Measurements from ENCODE around the gene BCL11A. TPM values are rescaled to one million over a fixed set of nuclear protein-coding genes. Genes with fewer than 3 reads are reported as not detected.

Gene BCL11A
- total and polyA plus RNA-seq, 2 of the 13 experiments (the other 11 are each of a cell fraction or from before 2014, with no cell fraction given): not detected

DNA sequence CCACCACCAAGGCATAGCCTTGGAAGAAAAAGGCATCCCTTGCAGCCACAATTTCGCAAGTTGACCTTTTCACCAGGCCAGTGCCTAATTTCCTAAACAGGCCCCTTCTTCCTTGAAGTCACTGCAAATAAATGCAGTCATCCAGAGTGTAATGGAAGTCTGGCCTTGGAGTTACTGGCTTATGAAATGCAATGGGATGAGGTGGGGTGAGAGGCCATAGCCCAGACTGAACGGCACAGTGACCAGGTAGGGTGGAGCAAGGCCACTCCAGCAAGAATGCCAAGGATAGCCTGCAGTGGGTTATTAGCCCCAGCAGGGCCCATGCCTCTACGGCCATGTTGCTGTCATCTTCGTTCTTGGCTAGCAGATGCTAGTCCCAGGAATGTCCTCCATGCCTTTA, 68.4 kb downstream of the BCL11A start:
- 36% methylated on average over 4 of the region's 4 CpGs for WGBS (ENCODE audit: low lambda C conversion rate)
- ATAC-seq: peak; percentile 21
- ChIA-PET POLR2A (no interaction called here), CTCF (ENCODE audit: low intra/inter-chr PET ratio, low total read pairs) (no interaction called here)
- no peak overlapping the region for H3K4me2 ChIP-seq (ENCODE audit: low read depth, low read length)
- H2AFZ ChIP-seq (ENCODE audit: low read length): no peak overlapping the region
- in situ Hi-C loops (cut with HindIII; ENCODE audit: extremely low pct_ligation_motif_present, low pct_unique_long_range_greater_than_20kb) (no loop called here), intact Hi-C loops (cut with micrococcal nuclease; ENCODE audit: unreplicated experiment) (no loop called here)
- no TSS peak for BruUV-seq (replicated peaks)
- peak; percentile 28 for DNase-seq (ENCODE audit: low spot score)
- peak; percentile 63 for TF ChIP-seq ZNF644 (CRISPR knock-in tag; IDR thresholded peaks at IDR 0.05; ENCODE audit: low read depth)
- TF ChIP-seq TRIM24 (CRISPR knock-in tag; IDR thresholded peaks at IDR 0.05): peak; percentile 66; the same call in 1 of the 2 replicates
- TF ChIP-seq ZFYVE20 (CRISPR knock-in tag; IDR thresholded peaks at IDR 0.05; ENCODE audit: borderline replicate concordance, low read depth): no peak
- TF ChIP-seq RARA (CRISPR knock-in tag; IDR thresholded peaks at IDR 0.05): 0 out of 2 replicates have a peak, but pooled peaks have one; percentile 19
- TF ChIP-seq GATAD2A (CRISPR knock-in tag; IDR thresholded peaks at IDR 0.05): peak; percentile 63; the same call in 1 of the 2 replicates
- peak; percentile 37; the same call in 1 of the 2 replicates for TF ChIP-seq NCOA2 (CRISPR knock-in tag; IDR thresholded peaks at IDR 0.05)
- TF ChIP-seq NR2F1 (CRISPR knock-in tag; IDR thresholded peaks at IDR 0.05): peak; percentile 48 to 63; a peak in 2 of 4 replicates
- TF ChIP-seq, protein P1, sequence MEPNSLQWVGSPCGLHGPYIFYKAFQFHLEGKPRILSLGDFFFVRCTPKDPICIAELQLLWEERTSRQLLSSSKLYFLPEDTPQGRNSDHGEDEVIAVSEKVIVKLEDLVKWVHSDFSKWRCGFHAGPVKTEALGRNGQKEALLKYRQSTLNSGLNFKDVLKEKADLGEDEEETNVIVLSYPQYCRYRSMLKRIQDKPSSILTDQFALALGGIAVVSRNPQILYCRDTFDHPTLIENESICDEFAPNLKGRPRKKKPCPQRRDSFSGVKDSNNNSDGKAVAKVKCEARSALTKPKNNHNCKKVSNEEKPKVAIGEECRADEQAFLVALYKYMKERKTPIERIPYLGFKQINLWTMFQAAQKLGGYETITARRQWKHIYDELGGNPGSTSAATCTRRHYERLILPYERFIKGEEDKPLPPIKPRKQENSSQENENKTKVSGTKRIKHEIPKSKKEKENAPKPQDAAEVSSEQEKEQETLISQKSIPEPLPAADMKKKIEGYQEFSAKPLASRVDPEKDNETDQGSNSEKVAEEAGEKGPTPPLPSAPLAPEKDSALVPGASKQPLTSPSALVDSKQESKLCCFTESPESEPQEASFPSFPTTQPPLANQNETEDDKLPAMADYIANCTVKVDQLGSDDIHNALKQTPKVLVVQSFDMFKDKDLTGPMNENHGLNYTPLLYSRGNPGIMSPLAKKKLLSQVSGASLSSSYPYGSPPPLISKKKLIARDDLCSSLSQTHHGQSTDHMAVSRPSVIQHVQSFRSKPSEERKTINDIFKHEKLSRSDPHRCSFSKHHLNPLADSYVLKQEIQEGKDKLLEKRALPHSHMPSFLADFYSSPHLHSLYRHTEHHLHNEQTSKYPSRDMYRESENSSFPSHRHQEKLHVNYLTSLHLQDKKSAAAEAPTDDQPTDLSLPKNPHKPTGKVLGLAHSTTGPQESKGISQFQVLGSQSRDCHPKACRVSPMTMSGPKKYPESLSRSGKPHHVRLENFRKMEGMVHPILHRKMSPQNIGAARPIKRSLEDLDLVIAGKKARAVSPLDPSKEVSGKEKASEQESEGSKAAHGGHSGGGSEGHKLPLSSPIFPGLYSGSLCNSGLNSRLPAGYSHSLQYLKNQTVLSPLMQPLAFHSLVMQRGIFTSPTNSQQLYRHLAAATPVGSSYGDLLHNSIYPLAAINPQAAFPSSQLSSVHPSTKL (CRISPR knock-in tag; IDR thresholded peaks at IDR 0.05): 0 out of 2 replicates have a peak, but pooled peaks have one; percentile 11
- TF ChIP-seq FOXA1 (IDR thresholded peaks at IDR 0.05): no peak
- TF ChIP-seq FOXA1 (CRISPR knock-in tag; IDR thresholded peaks at IDR 0.05): 0 out of 2 replicates have a peak, but pooled peaks have one; percentile 23
- TF ChIP-seq KLF11 (CRISPR knock-in tag; IDR thresholded peaks at IDR 0.05): no peak
- TF ChIP-seq FOSL2 (CRISPR knock-in tag; IDR thresholded peaks at IDR 0.05): peak; percentile 60
- no peak for TF ChIP-seq RFX5 (IDR thresholded peaks at IDR 0.05; ENCODE audit: low read depth, low read length)
- TF ChIP-seq BCL6 (CRISPR knock-in tag; IDR thresholded peaks at IDR 0.05): 0 out of 2 replicates have a peak, but pooled peaks have one; percentile 47
- TF ChIP-seq SOX6 (IDR thresholded peaks at IDR 0.05): no peak
- 0 out of 2 replicates have a peak, but pooled peaks have one; percentile 19 for TF ChIP-seq SOX6 (CRISPR knock-in tag; IDR thresholded peaks at IDR 0.05)
- peak; percentile 45 for TF ChIP-seq NR2F6 (IDR thresholded peaks at IDR 0.05)
- TF ChIP-seq NR2F6 (CRISPR knock-in tag; IDR thresholded peaks at IDR 0.05): peak; percentile 35; the same call in 1 of the 2 replicates
- peak; percentile 78 for TF ChIP-seq HNF4A (CRISPR knock-in tag; IDR thresholded peaks at IDR 0.05)
- TF ChIP-seq, protein P2, sequence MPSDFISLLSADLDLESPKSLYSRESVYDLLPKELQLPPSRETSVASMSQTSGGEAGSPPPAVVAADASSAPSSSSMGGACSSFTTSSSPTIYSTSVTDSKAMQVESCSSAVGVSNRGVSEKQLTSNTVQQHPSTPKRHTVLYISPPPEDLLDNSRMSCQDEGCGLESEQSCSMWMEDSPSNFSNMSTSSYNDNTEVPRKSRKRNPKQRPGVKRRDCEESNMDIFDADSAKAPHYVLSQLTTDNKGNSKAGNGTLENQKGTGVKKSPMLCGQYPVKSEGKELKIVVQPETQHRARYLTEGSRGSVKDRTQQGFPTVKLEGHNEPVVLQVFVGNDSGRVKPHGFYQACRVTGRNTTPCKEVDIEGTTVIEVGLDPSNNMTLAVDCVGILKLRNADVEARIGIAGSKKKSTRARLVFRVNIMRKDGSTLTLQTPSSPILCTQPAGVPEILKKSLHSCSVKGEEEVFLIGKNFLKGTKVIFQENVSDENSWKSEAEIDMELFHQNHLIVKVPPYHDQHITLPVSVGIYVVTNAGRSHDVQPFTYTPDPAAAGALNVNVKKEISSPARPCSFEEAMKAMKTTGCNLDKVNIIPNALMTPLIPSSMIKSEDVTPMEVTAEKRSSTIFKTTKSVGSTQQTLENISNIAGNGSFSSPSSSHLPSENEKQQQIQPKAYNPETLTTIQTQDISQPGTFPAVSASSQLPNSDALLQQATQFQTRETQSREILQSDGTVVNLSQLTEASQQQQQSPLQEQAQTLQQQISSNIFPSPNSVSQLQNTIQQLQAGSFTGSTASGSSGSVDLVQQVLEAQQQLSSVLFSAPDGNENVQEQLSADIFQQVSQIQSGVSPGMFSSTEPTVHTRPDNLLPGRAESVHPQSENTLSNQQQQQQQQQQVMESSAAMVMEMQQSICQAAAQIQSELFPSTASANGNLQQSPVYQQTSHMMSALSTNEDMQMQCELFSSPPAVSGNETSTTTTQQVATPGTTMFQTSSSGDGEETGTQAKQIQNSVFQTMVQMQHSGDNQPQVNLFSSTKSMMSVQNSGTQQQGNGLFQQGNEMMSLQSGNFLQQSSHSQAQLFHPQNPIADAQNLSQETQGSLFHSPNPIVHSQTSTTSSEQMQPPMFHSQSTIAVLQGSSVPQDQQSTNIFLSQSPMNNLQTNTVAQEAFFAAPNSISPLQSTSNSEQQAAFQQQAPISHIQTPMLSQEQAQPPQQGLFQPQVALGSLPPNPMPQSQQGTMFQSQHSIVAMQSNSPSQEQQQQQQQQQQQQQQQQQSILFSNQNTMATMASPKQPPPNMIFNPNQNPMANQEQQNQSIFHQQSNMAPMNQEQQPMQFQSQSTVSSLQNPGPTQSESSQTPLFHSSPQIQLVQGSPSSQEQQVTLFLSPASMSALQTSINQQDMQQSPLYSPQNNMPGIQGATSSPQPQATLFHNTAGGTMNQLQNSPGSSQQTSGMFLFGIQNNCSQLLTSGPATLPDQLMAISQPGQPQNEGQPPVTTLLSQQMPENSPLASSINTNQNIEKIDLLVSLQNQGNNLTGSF (CRISPR knock-in tag; IDR thresholded peaks at IDR 0.05): no peak
- FAIRE-seq: no peak
- H3K79me2 ChIP-seq (ENCODE audit: insufficient read depth, low read length): no peaks in the 10 kb centered on the region
- no peaks in the 10 kb centered on the region for H3K9me3 ChIP-seq (ENCODE audit: low read length)
- H3K9ac ChIP-seq (ENCODE audit: insufficient read depth, low read depth, low read length): no peak overlapping the region
- no peak overlapping the region for H3K4me3 ChIP-seq (replicated peaks in 1 of 3; ENCODE audit: insufficient read depth in 1 of 3, low read depth in 2 of 3, low read length in 3 of 3)
- H3K27me3 ChIP-seq (ENCODE audit: control insufficient read depth in 1 of 2, insufficient read depth in 2 of 2, low read length in 2 of 2): peaks cover 0 to 14% of the 10 kb centered on the region in 2 experiments; a peak in 1 of 5 replicates
- peaks cover 45% of the 10 kb centered on the region for H3K4me1 ChIP-seq (ENCODE audit: insufficient read depth, low read length)
- H4K20me1 ChIP-seq (ENCODE audit: insufficient read depth, low read length): no peaks in the 10 kb centered on the region
- H3K27ac ChIP-seq (ENCODE audit: extremely low read length, insufficient read depth, low read length): no peak overlapping the region
- no peaks in the 10 kb centered on the region for H3K36me3 ChIP-seq (replicated peaks in 1 of 2; ENCODE audit: control insufficient read depth in 1 of 2, insufficient read depth in 2 of 2, low read length in 2 of 2)

Data from HepG2 (cell line).